GM12878 (cell line): ENCODE measurements around the gene THOC5. TPM values are rescaled to one million over a fixed set of nuclear protein-coding genes. Genes with fewer than 3 reads are reported as not detected.

ENCODE experiments used
- ATAC-seq: fragments of 200-7000 bp; cut with Tn5 transposase; 3 replicates; pipeline ENCODE4 v1.9.1; 2020; ENCODE audit warnings: mild to moderate bottlenecking, moderate library complexity
- BruUV-seq: library from RNA; stranded (reverse); fragments of 400-500 nt; replicated peaks from 2 replicates; lab custom pipeline; 2021; lab: Mats Ljungman, UMichigan
- CTCF ChIA-PET: fragments of 300-600 bp; sonication (Branson Sonifier 250); formaldehyde crosslinking; extraction: SDS; loops from one replicate; lab custom pipeline; 2021; ENCODE audit warnings: inconsistent platforms; lab: Yijun Ruan, JAX
- POLR2A ChIA-PET: fragments of 350-600 bp; formaldehyde crosslinking; extraction: SDS; loops from one replicate; lab custom pipeline; 2021; ENCODE audit warnings: inconsistent platforms; lab: Charles Lee
- RAD21 ChIA-PET: fragments of 300-600 bp; sonication (Branson Sonifier 250); formaldehyde crosslinking; loops from one replicate; lab custom pipeline; 2023; ENCODE audit warnings: antibody characterized with exemption; ENCODE audit not compliant: unreplicated experiment; lab: Charles Lee
- SMC1A ChIA-PET: fragments of 300-600 bp; sonication (Branson Sonifier 250); formaldehyde crosslinking; loops from one replicate; lab custom pipeline; 2023; ENCODE audit not compliant: unreplicated experiment, uncharacterized antibody; lab: Charles Lee
- DNase-seq: peaks from one replicate; pipeline ENCODE4 v3.0.0-alpha.2; 2011; ENCODE audit warnings: low read depth, low spot score
- FAIRE-seq: peaks from 3 replicates; lab custom pipeline; 2011; peaks lifted over from hg19 to GRCh38; lab: Jason Lieb, UNC
- H2AFZ ChIP-seq: 2 replicates; pipeline ENCODE4 v1.6.0; 2011; ENCODE audit warnings: low read depth, low read length, control low read depth; ENCODE audit not compliant: control insufficient read depth
- H3K27ac ChIP-seq: 2 replicates; pipeline ENCODE4 v1.5.1; 2011; ENCODE audit warnings: control low read depth; ENCODE audit not compliant: control insufficient read depth, insufficient read depth
- H3K27me3 ChIP-seq, 2 experiments: replicated peaks in 1 of 2; 2 replicates each; pipeline versions ENCODE4 v1.6.0 to v1.6.1; 2011; ENCODE audit warnings: low read length in 1 of 2; ENCODE audit not compliant: control insufficient read depth in 2 of 2, insufficient read depth in 2 of 2
- H3K36me3 ChIP-seq, 2 experiments: 2 replicates each; pipeline ENCODE4 v1.5.1; 2011; ENCODE audit warnings: low read length in 1 of 2; ENCODE audit not compliant: control insufficient read depth in 2 of 2, insufficient read depth in 2 of 2
- H3K4me1 ChIP-seq: 2 replicates; pipeline ENCODE4 v1.6.1; 2011; ENCODE audit warnings: mild to moderate bottlenecking, low read length, moderate library complexity, mixed read lengths; ENCODE audit not compliant: control insufficient read depth, insufficient read depth
- H3K4me2 ChIP-seq: 2 replicates; pipeline ENCODE4 v1.6.0; 2011; ENCODE audit warnings: control low read depth; ENCODE audit not compliant: control insufficient read depth, insufficient read depth
- H3K4me3 ChIP-seq: fragments of 200-600 bp; sonication (generic); 2 replicates; pipeline ENCODE4 v1.5.1; 2016
- H3K79me2 ChIP-seq: 2 replicates; pipeline ENCODE4 v1.6.0; 2011; ENCODE audit warnings: low read length; ENCODE audit not compliant: control insufficient read depth, insufficient read depth
- H3K9ac ChIP-seq: 2 replicates; pipeline ENCODE4 v1.8.0; 2011; ENCODE audit warnings: low read length, control low read depth, mixed read lengths; ENCODE audit not compliant: control insufficient read depth, insufficient read depth
- H3K9me3 ChIP-seq: replicated peaks from 3 replicates; pipeline ENCODE4 v1.5.1; 2011; ENCODE audit warnings: mild to moderate bottlenecking, low read length; ENCODE audit not compliant: control insufficient read depth, insufficient read depth
- H4K20me1 ChIP-seq: 2 replicates; pipeline ENCODE4 v1.6.0; 2011; ENCODE audit not compliant: control insufficient read depth, insufficient read depth
- ATF3 ChIP-seq: IDR thresholded peaks from 2 replicates; pipeline ENCODE4 v1.6.1; 2011; ENCODE audit warnings: low read depth, mild to moderate bottlenecking, low read length, moderate library complexity, borderline replicate concordance; ENCODE audit errors: extremely low read depth
- BCLAF1 ChIP-seq: fragments of 450-650 bp; IDR thresholded peaks from 2 replicates; pipeline ENCODE4 v1.6.1; 2017; ENCODE audit warnings: antibody characterized with exemption, mild to moderate bottlenecking, moderate library complexity
- CEBPZ ChIP-seq: fragments of 150-350 bp; IDR thresholded peaks from 2 replicates; pipeline ENCODE4 v1.6.1; 2016; ENCODE audit warnings: low read depth, low read length
- E4F1 ChIP-seq: fragments of 450-650 bp; IDR thresholded peaks from 2 replicates; pipeline ENCODE4 v1.6.1; 2018; ENCODE audit warnings: borderline replicate concordance, mild to moderate bottlenecking; ENCODE audit not compliant: partially characterized antibody
- RAD21 ChIP-seq: IDR thresholded peaks from 2 replicates; pipeline ENCODE4 v1.6.1; 2011; ENCODE audit warnings: mild to moderate bottlenecking, low read depth, low read length, moderate library complexity; ENCODE audit not compliant: insufficient read depth
- SRF ChIP-seq, 2 experiments: IDR thresholded peaks; 2 replicates each; pipeline ENCODE4 v1.6.1; 2011; ENCODE audit warnings: low read depth in 2 of 2, low read length in 2 of 2, mild to moderate bottlenecking in 1 of 2, moderate library complexity in 1 of 2
- STAT1 ChIP-seq: fragments of 450-650 bp; conservative IDR thresholded peaks from 2 replicates; pipeline ENCODE4 v1.6.1; 2014; ENCODE audit warnings: antibody characterized with exemption, mild to moderate bottlenecking
- TCF7 ChIP-seq: IDR thresholded peaks from 2 replicates; pipeline ENCODE4 v1.6.1; 2014; ENCODE audit warnings: antibody characterized with exemption, borderline replicate concordance
- ZNF384 ChIP-seq: IDR thresholded peaks from 2 replicates; pipeline ENCODE4 v1.6.1; 2012; ENCODE audit warnings: low read depth, mild to moderate bottlenecking, low read length, improper control_type of control experiment, borderline replicate concordance
- WGBS: methylation state at CpG from one replicate; pipeline ENCODE4 v1.1.6; 2016; ENCODE audit warnings: low lambda C conversion rate; ENCODE audit not compliant: insufficient replicate concordance, insufficient coverage; ENCODE audit errors: missing lambda C conversion rate; 5-methylcytosine and 5-hydroxymethylcytosine counted together
- in situ Hi-C: fragments of 300-500 bp; cut with MboI; formaldehyde crosslinking; loops from 9 replicates; pipeline ENCODE4 v1.14.3; 2018; ENCODE audit warnings: mixed read lengths
- intact Hi-C: fragments of 100-400 bp; cut with micrococcal nuclease; formaldehyde crosslinking; loops from one replicate; pipeline ENCODE4 v1.14.2; 2022; ENCODE audit not compliant: unreplicated experiment
- polyA plus RNA-seq, 11 experiments: library from polyadenylated mRNA; depleted of rRNA in 4 of 11; unstranded in 6 of 11; stranded (reverse) in 5 of 11; fragments of >200 nt; fragmentation: Nextera tagmentation in 4 of 11; fragmentation: Illumina TruSeq in 1 of 11; extraction: Ambion mirVana in 4 of 11; extraction: Trizol in 1 of 11; gene quantifications; 1 replicate in 1 of 11; 2 replicates in 10 of 11; pipeline versions ENCODE4 v1.2.1 to v1.2.3, GENCODE V29; 2011 to 2016; ENCODE audit warnings: inconsistent platforms in 2 of 11, missing spikeins in 2 of 11, low read depth in 1 of 11
- total RNA-seq, 4 experiments: library from RNA; depleted of rRNA in 3 of 4; stranded (reverse); fragments of >200 nt in 3 of 4; fragmentation: Illumina TruSeq in 1 of 4; extraction: Trizol in 1 of 4; gene quantifications; 2 replicates each; pipeline versions ENCODE4 v1.2.1 to v1.2.3, GENCODE V29; 2013 to 2021

THOC5 gene
- total and polyA plus RNA-seq, 10 of the 15 experiments (the other 5 are each of a cell fraction or from before 2014, with no cell fraction given), result 20.9 to 44.9 (median 31.4) TPM

- no peak for TF ChIP-seq BCLAF1
- no peak for TF ChIP-seq RAD21
- TF ChIP-seq, all 136 proteins: peak for 0
Measured at GRCh38 chr22:29530716-29531115, 22.8 kb downstream of the THOC5 start (continued).

GRCh38 chr22:29528144-29528543, 25.4 kb downstream of the THOC5 start:
- SMC1A ChIA-PET, result interaction anchor here (1.0 kb wide), 1 partner anchor 9 kb away, joined by 3 read pairs; no protein-coding TSS in a partner anchor
- Histone ChIP-seq H3K36me3 (peaks cover 19 to 35% of the 10 kb centered on the region in 2 experiments), H3K9me3 (no peaks in the 10 kb centered on the region), H4K20me1 (no peaks in the 10 kb centered on the region), H3K4me1 (no peaks in the 10 kb centered on the region), H3K27ac (no peak overlapping the region), H3K79me2 (no peaks in the 10 kb centered on the region), H3K4me3 (no peak overlapping the region), H2AFZ (no peak overlapping the region), H3K4me2 (no peak overlapping the region), H3K27me3 (no peaks in the 10 kb centered on the region), H3K9ac (no peak overlapping the region)
- in situ Hi-C loops, result no loop called here
- POLR2A ChIA-PET, result no interaction called here
- CTCF ChIA-PET, result no interaction called here
- 91% methylated on average over 7 of the region's 7 CpGs for WGBS
- no TSS peak for BruUV-seq
- intact Hi-C loops, result no loop called here
- RAD21 ChIA-PET, result no interaction called here
- FAIRE-seq (no peak), ATAC-seq (no peak), DNase-seq (no peak)
- TF ChIP-seq E4F1, result no peak
- no peak for TF ChIP-seq TCF7
- TF ChIP-seq BCLAF1, result no peak
- TF ChIP-seq ZNF384, result no peak
- no peak for TF ChIP-seq CEBPZ
- no peak for TF ChIP-seq SRF (IDR thresholded peaks at IDR 0.05; ENCODE audit: low read depth in 2 of 2, low read length in 2 of 2)
- no peak for TF ChIP-seq STAT1
- TF ChIP-seq ATF3, result no peak
